SK-N-SH treated with all-trans-retinoic acid at 6 μM for 48 hours (cell line): ENCODE data around the gene ROMO1.

Source experiments
- ATAC-seq: fragments of 200-7000 bp; cut with Tn5 transposase; 3 replicates; pipeline ENCODE4 v1.9.1; 2020; ENCODE audit warnings: mild to moderate bottlenecking, moderate library complexity
- ARNTL ChIP-seq: fragments of 450-650 bp; formaldehyde crosslinking; IDR thresholded peaks from 2 replicates; pipeline ENCODE4 v1.5.0; 2020; ENCODE audit warnings: low read depth, mild to moderate bottlenecking, moderate library complexity, borderline replicate concordance
- BACH2 ChIP-seq: fragments of 250-450 bp; sonication (Bioruptor Pico); IDR thresholded peaks from 2 replicates; pipeline ENCODE4 v1.9.0; 2021; ENCODE audit warnings: mild to moderate bottlenecking, borderline replicate concordance
- CREB5 ChIP-seq: fragments of 250-450 bp; sonication (Bioruptor Pico); IDR thresholded peaks from 2 replicates; pipeline ENCODE4 v1.5.1; 2020; ENCODE audit warnings: low read depth, mild to moderate bottlenecking, moderate library complexity
- CSDC2 ChIP-seq: fragments of 250-450 bp; sonication (Bioruptor Pico); IDR thresholded peaks from 2 replicates; pipeline ENCODE4 v1.5.0; 2020; ENCODE audit warnings: mild to moderate bottlenecking, moderate library complexity
- CSRNP3 ChIP-seq: fragments of 250-450 bp; sonication (Bioruptor Pico); IDR thresholded peaks from 2 replicates; pipeline ENCODE4 v1.5.1; 2021; ENCODE audit warnings: mild to moderate bottlenecking, moderate library complexity
- ESRRG ChIP-seq: fragments of 250-450 bp; sonication (Bioruptor Pico); IDR thresholded peaks from 2 replicates; pipeline ENCODE4 v1.6.1; 2021; ENCODE audit warnings: mild to moderate bottlenecking
- GLIS3 ChIP-seq: fragments of 250-450 bp; sonication (Bioruptor Pico); IDR thresholded peaks from 2 replicates; pipeline ENCODE4 v1.5.0; 2020; ENCODE audit warnings: mild to moderate bottlenecking, moderate library complexity
- ISL1 ChIP-seq: fragments of 250-450 bp; sonication (Bioruptor Pico); IDR thresholded peaks from 2 replicates; pipeline ENCODE4 v2.1.2; 2022; ENCODE audit warnings: mild to moderate bottlenecking, moderate library complexity
- OSR1 ChIP-seq: fragments of 250-450 bp; sonication (Bioruptor Pico); IDR thresholded peaks from 2 replicates; pipeline ENCODE4 v1.8.0; 2022; ENCODE audit warnings: moderate library complexity, mild to moderate bottlenecking, inconsistent platforms
- PATZ1 ChIP-seq: fragments of 250-450 bp; sonication (Bioruptor Pico); IDR thresholded peaks from 2 replicates; pipeline ENCODE4 v1.8.0; 2020; ENCODE audit warnings: mild to moderate bottlenecking, moderate library complexity, borderline replicate concordance
- PPARA ChIP-seq: fragments of 250-450 bp; sonication (Bioruptor Pico); IDR thresholded peaks from 2 replicates; pipeline ENCODE4 v1.5.0; 2020; ENCODE audit warnings: mild to moderate bottlenecking, borderline replicate concordance
- RARB ChIP-seq: fragments of 250-450 bp; sonication (Bioruptor Pico); IDR thresholded peaks from 2 replicates; pipeline ENCODE4 v1.8.0; 2021; ENCODE audit warnings: mild to moderate bottlenecking, moderate library complexity
- SNAI2 ChIP-seq: fragments of 250-450 bp; sonication (Bioruptor Pico); IDR thresholded peaks from 2 replicates; pipeline ENCODE4 v1.5.0; 2020; ENCODE audit warnings: mild to moderate bottlenecking, moderate library complexity
- TCF4 ChIP-seq: fragments of 250-450 bp; sonication (Bioruptor Pico); IDR thresholded peaks from 2 replicates; pipeline ENCODE4 v1.8.0; 2021; ENCODE audit warnings: mild to moderate bottlenecking, moderate library complexity, borderline replicate concordance
- TOX ChIP-seq: fragments of 250-450 bp; sonication (Bioruptor Pico); IDR thresholded peaks from 2 replicates; pipeline ENCODE4 v1.8.0; 2021; ENCODE audit warnings: mild to moderate bottlenecking, moderate library complexity, borderline replicate concordance
- ZC3H10 ChIP-seq: fragments of 250-450 bp; sonication (Bioruptor Pico); IDR thresholded peaks from 2 replicates; pipeline ENCODE4 v1.5.1; 2021; ENCODE audit warnings: mild to moderate bottlenecking, moderate library complexity
- ZFP3 ChIP-seq: fragments of 250-450 bp; sonication (Bioruptor Pico); IDR thresholded peaks from 2 replicates; pipeline ENCODE4 v1.5.0; 2020; ENCODE audit warnings: mild to moderate bottlenecking, moderate library complexity
- ZFP30 ChIP-seq: fragments of 450-650 bp; formaldehyde crosslinking; IDR thresholded peaks from 2 replicates; pipeline ENCODE4 v1.5.0; 2022; ENCODE audit warnings: mild to moderate bottlenecking, moderate library complexity
- ZNF565 ChIP-seq: fragments of 450-650 bp; formaldehyde crosslinking; conservative IDR thresholded peaks from 2 replicates; pipeline ENCODE4 v1.5.0; 2020; ENCODE audit warnings: low read depth, mild to moderate bottlenecking, moderate library complexity
- ZNF70 ChIP-seq: fragments of 450-650 bp; formaldehyde crosslinking; IDR thresholded peaks from 2 replicates; pipeline ENCODE4 v1.5.0; 2020; ENCODE audit warnings: mild to moderate bottlenecking, moderate library complexity
- ZNF8 ChIP-seq: fragments of 450-650 bp; formaldehyde crosslinking; IDR thresholded peaks from 2 replicates; pipeline ENCODE4 v1.5.0; 2020; ENCODE audit warnings: mild to moderate bottlenecking, moderate library complexity

Gene ROMO1

GRCh38 chr20:35709259-35709658 is 10.1 kb downstream of the ROMO1 start:
- peak; percentile 27; the same call in 1 of the 3 replicates for ATAC-seq
- TF ChIP-seq OSR1 (CRISPR knock-in tag) (no peak), CSDC2 (CRISPR knock-in tag) (no peak), RARB (CRISPR knock-in tag) (no peak), PPARA (CRISPR knock-in tag) (no peak), TCF4 (CRISPR knock-in tag) (no peak), ISL1 (CRISPR knock-in tag) (no peak), ZNF70 (CRISPR knock-in tag) (no peak), ZNF565 (CRISPR knock-in tag) (no peak), ZFP30 (CRISPR knock-in tag) (no peak), SNAI2 (CRISPR knock-in tag) (no peak), ZNF8 (CRISPR knock-in tag) (no peak), ZFP3 (CRISPR knock-in tag) (no peak), PATZ1 (CRISPR knock-in tag) (no peak), CREB5 (CRISPR knock-in tag) (no peak), BACH2 (CRISPR knock-in tag) (no peak), GLIS3 (CRISPR knock-in tag) (no peak), ARNTL (no peak), ZC3H10 (no peak)

GRCh38 chr20:35710039-35710438 is 10.8 kb downstream of the ROMO1 start:
- no peak for ATAC-seq
- TF ChIP-seq ZFP3 (CRISPR knock-in tag) (no peak), ZFP30 (CRISPR knock-in tag) (no peak), ARNTL (no peak), SNAI2 (CRISPR knock-in tag) (no peak), TCF4 (CRISPR knock-in tag) (no peak), CSRNP3 (CRISPR knock-in tag) (no peak), ZC3H10 (no peak), ESRRG (CRISPR knock-in tag) (no peak), PATZ1 (CRISPR knock-in tag) (no peak)
- TF ChIP-seq, all 23 proteins: peak for 0

- TF ChIP-seq TOX (no peak), GLIS3 (CRISPR knock-in tag) (no peak), ZFP30 (CRISPR knock-in tag) (no peak), RARB (CRISPR knock-in tag) (no peak), ESRRG (CRISPR knock-in tag) (no peak), PATZ1 (CRISPR knock-in tag) (no peak), PPARA (CRISPR knock-in tag) (no peak), TCF4 (CRISPR knock-in tag) (no peak)
- no peak for ATAC-seq
Observed at GRCh38 chr20:35710884-35711587, 11.8 kb downstream of the ROMO1 start.
